CD14-positive monocyte (primary cell): ENCODE results near the gene ALPK3. TPM values are rescaled to one million over a fixed set of nuclear protein-coding genes. Genes with fewer than 3 reads are reported as not detected.
"Not testable (repeated sequence)": the region's sequence is repeated elsewhere in the genome, so short reads cannot be mapped to it uniquely, and the experiment has no call there.

Experiments used
- DNase-seq, 3 donors: peaks; one replicate each; pipeline ENCODE4 v3.0.0-alpha.2; 2011 to 2022
- H2AFZ ChIP-seq: 2 replicates; pipeline ENCODE4 v1.6.0; 2012; ENCODE audit warnings: mild to moderate bottlenecking, low read depth, low read length, inconsistent platforms; ENCODE audit not compliant: insufficient read depth, poor library complexity, severe bottlenecking
- H3K27ac ChIP-seq, 2 donors: 1 replicate in 1 of 2; 2 replicates in 1 of 2; pipeline ENCODE4 v1.5.1; 2012 to 2013; ENCODE audit warnings: low read length in 2 of 2, control low read depth in 1 of 2, inconsistent platforms in 1 of 2, low read depth in 1 of 2, mild to moderate bottlenecking in 1 of 2
- H3K27me3 ChIP-seq, 2 donors: one replicate each; pipeline versions ENCODE4 v1.6.0 to v1.6.1; 2011 to 2013; ENCODE audit warnings: low read length in 2 of 2; ENCODE audit not compliant: control insufficient read depth in 2 of 2, insufficient read depth in 2 of 2
- H3K36me3 ChIP-seq, 2 donors: replicated peaks in 1 of 2; 1 replicate in 1 of 2; 2 replicates in 1 of 2; pipeline versions ENCODE4 v1.5.1 to v1.6.1; 2012 to 2013; ENCODE audit warnings: low read length in 2 of 2, control low read depth in 1 of 2, inconsistent platforms in 1 of 2, mild to moderate bottlenecking in 1 of 2; ENCODE audit not compliant: insufficient read depth in 2 of 2, control insufficient read depth in 1 of 2
- H3K4me1 ChIP-seq, 2 donors: 1 replicate in 1 of 2; 2 replicates in 1 of 2; pipeline versions ENCODE4 v1.5.1 to v1.6.1; 2012 to 2013; ENCODE audit warnings: low read length in 2 of 2, control low read depth in 1 of 2, inconsistent platforms in 1 of 2, mild to moderate bottlenecking in 1 of 2, moderate library complexity in 1 of 2; ENCODE audit not compliant: insufficient read depth in 2 of 2, control insufficient read depth in 1 of 2
- H3K4me2 ChIP-seq: replicated peaks from 2 replicates; pipeline ENCODE3; 2012; ENCODE audit warnings: low read length, moderate library complexity, mild to moderate bottlenecking; ENCODE audit not compliant: poor library complexity, severe bottlenecking; ENCODE audit errors: extremely low read depth
- H3K4me3 ChIP-seq, 3 experiments: fragments of 200-600 bp in 1 of 3; sonication (generic) in 1 of 3; replicated peaks in 1 of 3; 1 replicate in 2 of 3; 2 replicates in 1 of 3; pipeline ENCODE4 v1.5.1; 2011 to 2013; ENCODE audit warnings: low read length in 3 of 3, mild to moderate bottlenecking in 3 of 3, control low read depth in 2 of 3, low read depth in 2 of 3, inconsistent platforms in 1 of 3, moderate library complexity in 1 of 3
- H3K79me2 ChIP-seq: 2 replicates; pipeline ENCODE4 v1.6.0; 2012; ENCODE audit warnings: mild to moderate bottlenecking, control low read depth, inconsistent platforms, low read length, moderate library complexity; ENCODE audit not compliant: insufficient read depth
- H3K9ac ChIP-seq: 2 replicates; pipeline ENCODE4 v1.6.0; 2017; ENCODE audit warnings: low read length, mild to moderate bottlenecking; ENCODE audit not compliant: insufficient read depth, poor library complexity, severe bottlenecking
- H3K9me3 ChIP-seq, 2 donors: replicated peaks in 1 of 2; 1 replicate in 1 of 2; 2 replicates in 1 of 2; pipeline versions ENCODE4 v1.5.1 to v1.6.1; 2012 to 2013; ENCODE audit warnings: low read length in 2 of 2, control low read depth in 1 of 2; ENCODE audit not compliant: control insufficient read depth in 1 of 2, insufficient read depth in 1 of 2
- H4K20me1 ChIP-seq: 2 replicates; pipeline ENCODE4 v1.6.0; 2012; ENCODE audit warnings: mild to moderate bottlenecking, low read length, control low read depth, moderate library complexity; ENCODE audit not compliant: insufficient read depth
- H3K27ac Mint-ChIP-seq, 7 donors: one replicate each; pipeline ENCODE4 v1.8.0; 2020; ENCODE audit warnings: mild to moderate bottlenecking in 7 of 7, mixed read lengths in 7 of 7, moderate library complexity in 6 of 7, inconsistent platforms in 2 of 7
- H3K27me3 Mint-ChIP-seq, 3 donors: one replicate each; pipeline ENCODE4 v1.8.0; 2021 to 2022; ENCODE audit warnings: low read depth in 3 of 3, mild to moderate bottlenecking in 3 of 3, mixed read lengths in 3 of 3, moderate library complexity in 3 of 3, inconsistent platforms in 1 of 3
- H3K36me3 Mint-ChIP-seq, 2 donors: one replicate each; pipeline ENCODE4 v1.8.0; 2020; ENCODE audit warnings: mixed read lengths in 2 of 2, inconsistent platforms in 1 of 2, mild to moderate bottlenecking in 1 of 2
- H3K4me1 Mint-ChIP-seq: one replicate; pipeline ENCODE4 v1.8.0; 2020; ENCODE audit warnings: mild to moderate bottlenecking, mixed read lengths
- H3K4me3 Mint-ChIP-seq, 2 donors: one replicate each; pipeline ENCODE4 v1.8.0; 2020; ENCODE audit warnings: mild to moderate bottlenecking in 2 of 2, mixed read lengths in 2 of 2, moderate library complexity in 1 of 2
- H3K9me3 Mint-ChIP-seq, 7 donors: one replicate each; pipeline ENCODE4 v1.8.0; 2020 to 2022; ENCODE audit warnings: mixed read lengths in 7 of 7, mild to moderate bottlenecking in 6 of 7, moderate library complexity in 6 of 7, inconsistent platforms in 2 of 7
- CTCF ChIP-seq: fragments of 200-600 bp; IDR thresholded peaks from one replicate; pipeline ENCODE4 v1.8.0; 2022; ENCODE audit warnings: antibody characterized with exemption, mild to moderate bottlenecking
- WGBS: methylation state at CpG from one replicate; pipeline ENCODE4 v1.1.5; 2013; ENCODE audit warnings: missing lambda C conversion rate; ENCODE audit not compliant: insufficient coverage; 5-methylcytosine and 5-hydroxymethylcytosine counted together
- intact Hi-C, 2 donors: fragments of 100-400 bp; cut with micrococcal nuclease; formaldehyde crosslinking; loops; one replicate each; pipeline versions ENCODE4 v1.15.0 to v1.15.1; 2023
- polyA plus RNA-seq, 3 donors: library from polyadenylated mRNA; depleted of rRNA in 1 of 3; unstranded in 2 of 3; stranded (reverse) in 1 of 3; fragments of 300-500 nt in 2 of 3; fragments of >200 nt in 1 of 3; fragmentation: Illumina TruSeq in 2 of 3; gene quantifications; 1 replicate in 2 of 3; 2 replicates in 1 of 3; pipeline ENCODE4 v1.2.3, GENCODE V29; 2012 to 2021

ALPK3 gene
- polyA plus RNA-seq, 3 donors = 0.02 to 0.12 TPM; not detected in 1

- Mint-ChIP-seq H3K4me3 (no peak overlapping the region), H3K4me1 (peaks cover 6% of the 10 kb centered on the region), H3K36me3 (no peaks in the 10 kb centered on the region), H3K9me3 (no peaks in the 10 kb centered on the region), H3K27me3 (peaks cover 1 to 3% (median 1%) of the 10 kb centered on the region in 3 donors), H3K27ac (no peak overlapping the region)
- H3K79me2 ChIP-seq = no peaks in the 10 kb centered on the region
- intact Hi-C loops = loop anchor here in 1 of 2 donors (5.0 kb wide), 1 partner anchor 284 kb away; no protein-coding TSS in a partner anchor
- no peak overlapping the region for H3K27ac ChIP-seq
- H3K36me3 ChIP-seq = no peaks in the 10 kb centered on the region
- H3K9me3 ChIP-seq = no peaks in the 10 kb centered on the region
- H2AFZ ChIP-seq = no peak overlapping the region
- no peaks in the 10 kb centered on the region for H3K27me3 ChIP-seq
- no peak overlapping the region for H3K4me3 ChIP-seq
- H3K4me1 ChIP-seq = no peaks in the 10 kb centered on the region
- no peaks in the 10 kb centered on the region for H4K20me1 ChIP-seq
- no peak overlapping the region for H3K4me2 ChIP-seq
- TF ChIP-seq CTCF = no peak
- DNase-seq = no peak
- no peak overlapping the region for H3K9ac ChIP-seq
Observed at GRCh38 chr15:84876269-84876668, 59.1 kb downstream of the ALPK3 start.

- H3K4me2 ChIP-seq, H3K4me1 ChIP-seq, H3K27me3 ChIP-seq, H3K9me3 ChIP-seq, H3K36me3 Mint-ChIP-seq, H3K79me2 ChIP-seq, DNase-seq, H4K20me1 ChIP-seq, H3K27ac Mint-ChIP-seq, H2AFZ ChIP-seq, H3K36me3 ChIP-seq, H3K9me3 Mint-ChIP-seq, H3K4me3 ChIP-seq, H3K9ac ChIP-seq, H3K27me3 Mint-ChIP-seq, H3K4me3 Mint-ChIP-seq, H3K4me1 Mint-ChIP-seq, H3K27ac ChIP-seq: not testable (repeated sequence)
- intact Hi-C loops = loop anchor here (2.0 to 5.0 kb wide), 2 partner anchors 285 to 291 kb away; no protein-coding TSS in a partner anchor
- no CpG with 5 or more reads among the region's 3 CpGs for WGBS
Observed at GRCh38 chr15:84877701-84878100, 60.5 kb downstream of the ALPK3 start.
